Liver (tissue), 9 donors: ENCODE results near the gene TCHP. TPM values are rescaled to one million over a fixed set of nuclear protein-coding genes. Genes with fewer than 3 reads are reported as not detected.

Source experiments
- DNase-seq: peaks from one replicate; pipeline ENCODE4 v3.0.0-alpha.2; 2017; ENCODE audit warnings: low spot score
- H3K27ac ChIP-seq, 2 donors: one replicate each; pipeline ENCODE4 v1.7.0; 2013; ENCODE audit warnings: inconsistent platforms in 2 of 2, low read length in 2 of 2, control low read depth in 1 of 2, low read depth in 1 of 2, mild to moderate bottlenecking in 1 of 2
- H3K27me3 ChIP-seq, 4 donors: one replicate each; pipeline versions ENCODE4 v1.6.1 to v1.7.0; 2013; ENCODE audit warnings: low read length in 3 of 4, inconsistent platforms in 1 of 4, mild to moderate bottlenecking in 1 of 4, moderate library complexity in 1 of 4; ENCODE audit not compliant: control insufficient read depth in 4 of 4, insufficient read depth in 4 of 4
- H3K36me3 ChIP-seq, 4 donors: one replicate each; pipeline versions ENCODE4 v1.6.1 to v1.7.0; 2013; ENCODE audit warnings: low read length in 3 of 4, mild to moderate bottlenecking in 3 of 4, low read depth in 1 of 4, moderate library complexity in 1 of 4; ENCODE audit not compliant: control insufficient read depth in 4 of 4, insufficient read depth in 3 of 4
- H3K4me1 ChIP-seq, 4 donors: one replicate each; pipeline versions ENCODE4 v1.6.1 to v1.7.0; 2013; ENCODE audit warnings: low read length in 3 of 4, mild to moderate bottlenecking in 3 of 4, moderate library complexity in 1 of 4; ENCODE audit not compliant: control insufficient read depth in 4 of 4, insufficient read depth in 4 of 4
- H3K4me3 ChIP-seq, 3 donors: one replicate each; pipeline versions ENCODE4 v1.6.1 to v1.7.0; 2013; ENCODE audit warnings: low read length in 3 of 3, control low read depth in 1 of 3, low read depth in 1 of 3, mild to moderate bottlenecking in 1 of 3
- H3K9ac ChIP-seq, 2 donors: one replicate each; pipeline ENCODE4 v1.7.0; 2013; ENCODE audit warnings: low read length in 2 of 2, mild to moderate bottlenecking in 2 of 2, moderate library complexity in 2 of 2, control low read depth in 1 of 2, low read depth in 1 of 2
- H3K9me3 ChIP-seq, 4 donors: one replicate each; pipeline versions ENCODE4 v1.6.1 to v1.7.0; 2013; ENCODE audit warnings: low read length in 3 of 4; ENCODE audit not compliant: control insufficient read depth in 4 of 4
- FOXA1 ChIP-seq: IDR thresholded peaks from 2 replicates; pipeline ENCODE4 v1.6.1; 2016; ENCODE audit warnings: antibody characterized with exemption
- FOXA2 ChIP-seq: IDR thresholded peaks from 2 replicates; pipeline ENCODE4 v1.6.1; 2016; ENCODE audit warnings: antibody characterized with exemption
- GABPA ChIP-seq, 2 donors: IDR thresholded peaks in 1 of 2; conservative IDR thresholded peaks in 1 of 2; 2 replicates each; pipeline ENCODE4 v1.6.1; 2016; ENCODE audit warnings: antibody characterized with exemption in 2 of 2, mild to moderate bottlenecking in 1 of 2, moderate library complexity in 1 of 2
- HNF4A ChIP-seq, 2 donors: conservative IDR thresholded peaks; 2 replicates each; pipeline ENCODE4 v1.6.1; 2016; ENCODE audit warnings: antibody characterized with exemption in 2 of 2, mild to moderate bottlenecking in 2 of 2
- HNF4G ChIP-seq: IDR thresholded peaks from 2 replicates; pipeline ENCODE4 v1.6.1; 2016; ENCODE audit warnings: antibody characterized with exemption
- JUND ChIP-seq, 2 donors: IDR thresholded peaks; 2 replicates each; pipeline ENCODE4 v1.6.1; 2016; ENCODE audit warnings: antibody characterized with exemption in 2 of 2
- REST ChIP-seq: IDR thresholded peaks from 2 replicates; pipeline ENCODE4 v1.6.1; 2016; ENCODE audit warnings: antibody characterized with exemption, mild to moderate bottlenecking
- RXRA ChIP-seq, 2 donors: IDR thresholded peaks; 2 replicates each; pipeline ENCODE4 v1.6.1; 2017 to 2018; ENCODE audit warnings: antibody characterized with exemption in 2 of 2, mild to moderate bottlenecking in 1 of 2
- SP1 ChIP-seq: IDR thresholded peaks from 2 replicates; pipeline ENCODE4 v1.6.1; 2018; ENCODE audit warnings: antibody characterized with exemption, mild to moderate bottlenecking
- TAF1 ChIP-seq: conservative IDR thresholded peaks from 2 replicates; pipeline ENCODE4 v1.6.1; 2016; ENCODE audit warnings: antibody characterized with exemption, mild to moderate bottlenecking
- YY1 ChIP-seq: IDR thresholded peaks from 2 replicates; pipeline ENCODE4 v1.6.1; 2016; ENCODE audit warnings: antibody characterized with exemption, mild to moderate bottlenecking
- ZBTB33 ChIP-seq: IDR thresholded peaks from 2 replicates; pipeline ENCODE4 v1.6.1; 2016; ENCODE audit warnings: antibody characterized with exemption
- WGBS: extraction: QIAGEN DNeasy Blood & Tissue Kit; methylation state at CpG from one replicate; pipeline ENCODE4 v1.1.7; 2013; 5-methylcytosine and 5-hydroxymethylcytosine counted together
- polyA plus RNA-seq, 2 donors: library from polyadenylated mRNA; stranded (reverse) in 1 of 2; unstranded in 1 of 2; fragments of 200-250 nt in 1 of 2; fragments of >200 nt in 1 of 2; fragmentation: Nextera tagmentation in 1 of 2; extraction: Ambion mirVana in 1 of 2; gene quantifications; one replicate each; pipeline versions ENCODE4 v1.2.1 to v1.2.3, GENCODE V29; 2013 to 2015
- total RNA-seq, 2 donors: library from RNA; depleted of rRNA; stranded (reverse); fragments of >200 nt; gene quantifications; one replicate each; pipeline ENCODE4 v1.2.3, GENCODE V29; 2014
- TF ChIP-seq, protein P1 (sequence below): fragments of 150-350 bp; IDR thresholded peaks from 2 replicates; pipeline ENCODE4 v1.5.1; 2017; ENCODE audit warnings: improper control_type of control experiment, low read depth, low read length; ENCODE audit not compliant: missing input control
- TF ChIP-seq, protein P2 (sequence below): IDR thresholded peaks from 2 replicates; pipeline ENCODE4 v1.6.1; 2016; ENCODE audit warnings: antibody characterized with exemption
- donor health status: healthy.
- donor health status: healthy.
- donor health status: healthy.
- donor health status: healthy.
- donor health status: healthy.

The TCHP gene
- total and polyA plus RNA-seq, 4 donors: 5.0 to 9.8 (median 5.2) TPM

GRCh38 chr12:109871668-109872314, 28.3 kb upstream of the TCHP start:
- H3K9ac ChIP-seq: no peak overlapping the region
- DNase-seq: no peak
- no peak overlapping the region for H3K27ac ChIP-seq

DNA sequence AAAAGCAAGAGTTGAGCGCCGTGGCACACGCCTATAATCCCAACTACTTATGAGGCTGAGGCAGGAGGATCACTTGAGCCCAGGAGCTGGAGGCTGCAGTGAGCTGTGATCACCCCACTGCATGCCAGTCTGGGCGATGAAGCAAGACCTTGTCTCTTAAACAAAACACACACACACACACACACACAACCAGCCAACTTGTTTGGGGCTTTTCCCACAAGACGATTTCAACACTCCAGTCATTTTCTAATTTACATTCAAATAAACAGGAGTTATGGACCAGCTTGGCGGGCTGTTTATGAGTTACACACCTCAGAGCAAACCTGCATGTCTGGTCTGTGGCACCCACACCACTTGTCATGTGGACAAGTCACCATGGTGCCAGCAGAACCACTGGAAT, 26.4 kb upstream of the TCHP start:
- H3K27ac ChIP-seq: no peak overlapping the region
- WGBS: 81% methylated on average over 6 of the region's 6 CpGs
- DNase-seq: no peak
- peaks cover 0 to 6% (median 2%) of the 10 kb centered on the region in 4 donors for H3K4me1 ChIP-seq
- H3K4me3 ChIP-seq: no peak overlapping the region
- H3K9me3 ChIP-seq: no peaks in the 10 kb centered on the region
- H3K9ac ChIP-seq: no peak overlapping the region
- TF ChIP-seq REST (no peak), GABPA (IDR thresholded peaks at IDR 0.05 in 1 of 2, conservative IDR thresholded peaks at IDR 0.05 in 1 of 2) (no peak), JUND (IDR thresholded peaks at IDR 0.05) (no peak)
- no peaks in the 10 kb centered on the region for H3K27me3 ChIP-seq
- H3K36me3 ChIP-seq: no peaks in the 10 kb centered on the region

More at GRCh38 chr12:109871668-109872314, 28.3 kb upstream of the TCHP start:
- H3K4me3 ChIP-seq: no peak overlapping the region
- H3K9me3 ChIP-seq: no peaks in the 10 kb centered on the region
- no peaks in the 10 kb centered on the region for H3K36me3 ChIP-seq
- WGBS: 83% methylated on average over 7 of the region's 7 CpGs
- TF ChIP-seq JUND (IDR thresholded peaks at IDR 0.05) (no peak), SP1 (no peak), YY1 (no peak), HNF4A (conservative IDR thresholded peaks at IDR 0.05) (no peak), TAF1 (no peak), RXRA (IDR thresholded peaks at IDR 0.05) (no peak), FOXA2 (no peak)
- TF ChIP-seq, protein P1, sequence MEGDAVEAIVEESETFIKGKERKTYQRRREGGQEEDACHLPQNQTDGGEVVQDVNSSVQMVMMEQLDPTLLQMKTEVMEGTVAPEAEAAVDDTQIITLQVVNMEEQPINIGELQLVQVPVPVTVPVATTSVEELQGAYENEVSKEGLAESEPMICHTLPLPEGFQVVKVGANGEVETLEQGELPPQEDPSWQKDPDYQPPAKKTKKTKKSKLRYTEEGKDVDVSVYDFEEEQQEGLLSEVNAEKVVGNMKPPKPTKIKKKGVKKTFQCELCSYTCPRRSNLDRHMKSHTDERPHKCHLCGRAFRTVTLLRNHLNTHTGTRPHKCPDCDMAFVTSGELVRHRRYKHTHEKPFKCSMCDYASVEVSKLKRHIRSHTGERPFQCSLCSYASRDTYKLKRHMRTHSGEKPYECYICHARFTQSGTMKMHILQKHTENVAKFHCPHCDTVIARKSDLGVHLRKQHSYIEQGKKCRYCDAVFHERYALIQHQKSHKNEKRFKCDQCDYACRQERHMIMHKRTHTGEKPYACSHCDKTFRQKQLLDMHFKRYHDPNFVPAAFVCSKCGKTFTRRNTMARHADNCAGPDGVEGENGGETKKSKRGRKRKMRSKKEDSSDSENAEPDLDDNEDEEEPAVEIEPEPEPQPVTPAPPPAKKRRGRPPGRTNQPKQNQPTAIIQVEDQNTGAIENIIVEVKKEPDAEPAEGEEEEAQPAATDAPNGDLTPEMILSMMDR: no peak
- peaks cover 0 to 6% (median 0%) of the 10 kb centered on the region in 4 donors for H3K4me1 ChIP-seq
- no peaks in the 10 kb centered on the region for H3K27me3 ChIP-seq

DNA sequence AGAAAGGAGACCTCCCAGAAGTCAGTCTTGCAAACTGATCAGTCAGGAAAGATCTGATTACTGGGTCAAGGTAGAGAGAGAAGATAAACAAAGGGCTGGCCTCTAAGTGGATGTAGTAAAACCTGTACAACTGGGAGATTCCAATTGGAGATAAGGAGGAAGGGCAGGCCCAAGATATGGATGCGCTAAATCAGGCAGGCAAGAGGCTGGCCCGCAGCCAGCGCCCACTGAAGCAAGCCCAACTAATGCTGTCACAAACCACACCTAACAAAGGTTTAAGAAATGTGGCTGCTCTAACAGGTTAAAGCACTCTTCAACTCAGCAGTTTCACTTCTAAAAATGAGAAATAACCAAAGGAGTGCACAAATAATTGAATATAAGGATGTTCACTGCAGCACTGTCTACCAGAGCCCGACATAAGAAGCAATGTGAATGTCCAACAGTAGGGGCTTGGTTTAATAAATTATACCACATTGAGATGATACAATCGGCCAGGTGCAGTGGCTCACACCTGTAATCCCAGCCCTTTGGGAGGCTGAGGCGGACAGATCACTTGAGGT, 24.4 kb upstream of the TCHP start:
- Histone ChIP-seq H3K4me3 (no peak overlapping the region), H3K36me3 (no peaks in the 10 kb centered on the region), H3K9ac (no peak overlapping the region), H3K9me3 (no peaks in the 10 kb centered on the region), H3K4me1 (peaks cover 11 to 15% (median 13%) of the 10 kb centered on the region in 4 donors), H3K27ac (no peak overlapping the region), H3K27me3 (no peaks in the 10 kb centered on the region)
- DNase-seq: no peak
- 82% methylated on average over 6 of the region's 6 CpGs for WGBS
- TF ChIP-seq FOXA1 (no peak), TAF1 (no peak), GABPA (IDR thresholded peaks at IDR 0.05 in 1 of 2, conservative IDR thresholded peaks at IDR 0.05 in 1 of 2) (no peak), RXRA (IDR thresholded peaks at IDR 0.05) (no peak), REST (no peak), ZBTB33 (no peak), HNF4G (no peak)
- TF ChIP-seq, protein P2, sequence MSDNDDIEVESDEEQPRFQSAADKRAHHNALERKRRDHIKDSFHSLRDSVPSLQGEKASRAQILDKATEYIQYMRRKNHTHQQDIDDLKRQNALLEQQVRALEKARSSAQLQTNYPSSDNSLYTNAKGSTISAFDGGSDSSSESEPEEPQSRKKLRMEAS: no peak
